Activated T-cell treated with anti-CD3 and anti-CD28 coated beads, Interleukin-2, amount 50 U/mL, for 24 hours (primary cell): ENCODE measurements around the gene CAPN5.

Experiments used
- DNase-seq: peaks from one replicate; pipeline ENCODE4 v3.0.0-alpha.2; 2020
- H3K27ac Mint-ChIP-seq: 2 replicates; pipeline ENCODE4 v1.8.0; 2020; ENCODE audit warnings: mild to moderate bottlenecking, mixed read lengths
- H3K27me3 Mint-ChIP-seq: 2 replicates; pipeline ENCODE4 v1.8.0; 2020; ENCODE audit warnings: mixed read lengths
- H3K36me3 Mint-ChIP-seq: 2 replicates; pipeline ENCODE4 v1.8.0; 2020; ENCODE audit warnings: low read depth, mixed read lengths
- H3K4me1 Mint-ChIP-seq: 2 replicates; pipeline ENCODE4 v1.8.0; 2020; ENCODE audit warnings: low read depth, mixed read lengths
- H3K4me3 Mint-ChIP-seq: 2 replicates; pipeline ENCODE4 v1.8.0; 2020; ENCODE audit warnings: mild to moderate bottlenecking, moderate library complexity, mixed read lengths
- H3K9me3 Mint-ChIP-seq: 2 replicates; pipeline ENCODE4 v1.8.0; 2020; ENCODE audit warnings: mixed read lengths

Gene CAPN5

DNA sequence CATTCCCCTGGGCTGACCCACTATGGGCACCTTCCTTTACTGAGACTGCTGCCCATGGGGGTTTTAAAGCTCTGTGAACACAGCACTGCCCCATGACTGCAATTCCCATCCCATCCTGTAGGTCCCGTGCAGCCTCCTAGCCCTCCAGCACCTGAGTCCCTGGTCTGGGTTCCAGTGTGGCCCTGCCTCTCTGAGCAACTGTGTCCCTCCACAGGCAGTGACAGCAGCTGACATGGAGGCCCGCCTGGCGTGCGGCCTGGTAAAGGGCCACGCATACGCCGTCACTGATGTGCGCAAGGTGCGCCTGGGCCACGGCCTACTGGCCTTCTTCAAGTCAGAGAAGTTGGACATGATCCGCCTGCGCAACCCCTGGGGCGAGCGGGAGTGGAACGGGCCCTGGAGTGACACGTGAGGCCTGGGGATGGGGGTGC lies 48.4 kb downstream of the CAPN5 start:
- Mint-ChIP-seq H3K27ac (no peak overlapping the region), H3K9me3 (no peaks in the 10 kb centered on the region), H3K27me3 (no peaks in the 10 kb centered on the region), H3K4me3 (no peak overlapping the region), H3K4me1 (peaks cover 1% of the 10 kb centered on the region), H3K36me3 (no peaks in the 10 kb centered on the region)
- DNase-seq: no peak

DNA sequence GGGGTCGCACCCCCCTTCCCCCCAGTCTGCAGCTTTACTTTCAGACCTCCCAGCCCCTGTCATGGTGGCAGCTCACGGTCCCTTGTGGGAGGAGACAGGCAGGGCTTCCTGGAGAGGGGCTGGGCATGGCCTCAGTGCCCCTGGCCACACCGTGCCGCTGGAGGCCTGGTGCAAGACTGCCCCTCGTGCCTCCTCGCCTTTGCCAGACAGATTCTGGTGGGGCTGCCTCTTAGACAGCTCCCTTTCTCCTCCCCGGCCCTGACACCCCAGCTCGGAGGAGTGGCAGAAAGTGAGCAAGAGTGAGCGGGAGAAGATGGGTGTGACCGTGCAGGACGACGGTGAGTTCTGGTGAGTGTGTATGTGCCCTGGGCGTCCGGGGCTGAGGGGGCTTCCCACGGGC lies 49.2 kb downstream of the CAPN5 start:
- Mint-ChIP-seq H3K27me3 (no peaks in the 10 kb centered on the region), H3K27ac (no peak overlapping the region), H3K4me1 (peaks cover 1% of the 10 kb centered on the region), H3K9me3 (no peaks in the 10 kb centered on the region), H3K4me3 (no peak overlapping the region), H3K36me3 (no peaks in the 10 kb centered on the region)
- DNase-seq: no peak

DNA sequence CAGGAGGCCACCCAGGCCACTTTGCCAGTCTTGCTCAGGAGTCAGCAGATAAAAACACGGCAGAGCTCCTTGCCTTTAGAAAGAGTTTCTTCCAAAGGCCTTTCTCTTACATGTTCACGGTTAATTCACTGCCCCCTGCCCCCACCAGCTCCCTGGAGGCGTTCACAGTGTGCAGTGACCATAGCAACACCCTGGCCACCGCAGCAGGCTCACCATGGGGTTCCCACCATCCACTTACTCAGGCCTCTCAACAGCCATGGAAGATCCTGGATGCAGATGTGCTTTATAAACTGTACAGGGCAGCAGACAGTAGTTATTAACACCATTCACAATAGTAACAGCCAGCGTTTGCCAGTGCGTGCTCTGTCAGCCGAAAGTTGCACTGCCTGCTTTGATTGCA lies 50.7 kb downstream of the CAPN5 start:
- Mint-ChIP-seq H3K27ac (no peak overlapping the region), H3K4me1 (peaks cover 1% of the 10 kb centered on the region), H3K9me3 (no peaks in the 10 kb centered on the region), H3K36me3 (no peaks in the 10 kb centered on the region), H3K4me3 (no peak overlapping the region), H3K27me3 (no peaks in the 10 kb centered on the region)
- DNase-seq: no peak

DNA sequence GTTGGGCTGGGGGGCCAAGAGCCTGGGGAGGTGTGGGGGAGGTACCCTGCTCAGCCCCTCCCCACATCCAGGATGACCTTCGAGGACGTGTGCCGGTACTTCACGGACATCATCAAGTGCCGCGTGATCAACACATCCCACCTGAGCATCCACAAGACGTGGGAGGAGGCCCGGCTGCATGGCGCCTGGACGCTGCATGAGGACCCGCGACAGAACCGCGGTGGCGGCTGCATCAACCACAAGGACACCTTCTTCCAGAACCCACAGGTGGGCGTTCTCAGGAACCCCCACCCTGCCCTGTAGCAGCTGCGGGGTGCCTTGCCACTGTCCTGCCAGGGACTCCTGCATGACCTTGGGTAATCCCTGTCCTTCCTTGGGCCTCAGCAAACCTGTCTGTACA lies 51.3 kb downstream of the CAPN5 start:
- DNase-seq: no peak
- peaks cover 1% of the 10 kb centered on the region for H3K4me1 Mint-ChIP-seq
- H3K36me3 Mint-ChIP-seq: no peaks in the 10 kb centered on the region
- H3K27ac Mint-ChIP-seq: no peak overlapping the region
- H3K9me3 Mint-ChIP-seq: no peaks in the 10 kb centered on the region
- no peaks in the 10 kb centered on the region for H3K27me3 Mint-ChIP-seq
- H3K4me3 Mint-ChIP-seq: no peak overlapping the region

DNA sequence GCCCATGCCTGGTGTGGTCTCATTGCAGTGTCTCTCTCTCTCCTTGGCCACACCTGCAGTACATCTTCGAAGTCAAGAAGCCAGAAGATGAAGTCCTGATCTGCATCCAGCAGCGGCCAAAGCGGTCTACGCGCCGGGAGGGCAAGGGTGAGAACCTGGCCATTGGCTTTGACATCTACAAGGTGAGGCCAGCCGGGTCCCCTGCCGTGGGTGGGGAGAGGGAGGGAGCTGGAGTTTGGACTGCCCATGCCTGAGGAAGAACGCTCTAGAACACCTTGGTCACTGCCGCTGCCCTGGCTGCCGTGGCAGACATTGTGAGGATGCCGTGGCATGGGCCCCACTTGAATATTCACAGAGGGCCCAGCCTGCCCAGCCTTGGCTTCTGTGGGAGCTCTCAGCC lies 52.2 kb downstream of the CAPN5 start:
- Mint-ChIP-seq H3K36me3 (no peaks in the 10 kb centered on the region), H3K9me3 (no peaks in the 10 kb centered on the region), H3K27ac (no peak overlapping the region), H3K4me3 (no peak overlapping the region), H3K4me1 (no peaks in the 10 kb centered on the region), H3K27me3 (no peaks in the 10 kb centered on the region)
- no peak for DNase-seq

DNA sequence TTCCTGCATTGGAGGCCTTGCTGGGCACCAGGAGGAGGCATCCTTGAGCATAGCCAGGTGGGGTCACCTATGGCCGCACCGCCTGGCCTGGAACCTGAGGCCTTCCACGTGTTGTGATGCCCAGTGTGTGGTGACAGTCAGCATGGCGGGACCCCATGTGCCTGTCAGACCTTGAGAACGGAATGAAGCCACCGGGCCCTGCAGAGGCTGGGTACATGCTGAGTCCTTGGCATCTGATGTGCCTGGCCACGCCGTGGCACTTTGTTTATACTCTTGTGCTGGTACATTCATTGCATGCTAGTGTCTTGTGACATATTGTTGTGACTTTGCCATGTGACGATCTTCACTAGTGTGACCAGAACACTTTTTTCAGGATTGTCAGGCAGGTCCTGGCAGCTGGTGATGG lies 52.8 kb downstream of the CAPN5 start:
- Mint-ChIP-seq H3K27me3 (no peaks in the 10 kb centered on the region), H3K4me1 (no peaks in the 10 kb centered on the region), H3K9me3 (no peaks in the 10 kb centered on the region), H3K27ac (no peak overlapping the region), H3K36me3 (no peaks in the 10 kb centered on the region), H3K4me3 (no peak overlapping the region)
- DNase-seq: no peak

DNA sequence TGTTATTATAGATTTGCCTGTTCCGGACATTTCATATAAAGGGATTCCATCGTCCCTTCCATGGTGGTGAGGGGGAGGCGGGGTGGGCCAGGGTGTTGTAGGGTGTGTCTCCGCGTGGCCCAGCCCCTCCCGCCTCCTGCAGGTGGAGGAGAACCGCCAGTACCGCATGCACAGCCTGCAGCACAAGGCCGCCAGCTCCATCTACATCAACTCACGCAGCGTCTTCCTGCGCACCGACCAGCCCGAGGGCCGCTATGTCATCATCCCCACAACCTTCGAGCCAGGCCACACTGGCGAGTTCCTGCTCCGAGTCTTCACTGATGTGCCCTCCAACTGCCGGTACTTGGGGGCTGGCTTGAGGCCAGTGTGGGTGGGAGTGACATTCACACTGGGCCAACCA lies 53.8 kb downstream of the CAPN5 start:
- no peaks in the 10 kb centered on the region for H3K4me1 Mint-ChIP-seq
- no peaks in the 10 kb centered on the region for H3K9me3 Mint-ChIP-seq
- H3K36me3 Mint-ChIP-seq: no peaks in the 10 kb centered on the region
- DNase-seq: no peak
- H3K27me3 Mint-ChIP-seq: no peaks in the 10 kb centered on the region
- H3K4me3 Mint-ChIP-seq: no peak overlapping the region
- H3K27ac Mint-ChIP-seq: no peak overlapping the region

DNA sequence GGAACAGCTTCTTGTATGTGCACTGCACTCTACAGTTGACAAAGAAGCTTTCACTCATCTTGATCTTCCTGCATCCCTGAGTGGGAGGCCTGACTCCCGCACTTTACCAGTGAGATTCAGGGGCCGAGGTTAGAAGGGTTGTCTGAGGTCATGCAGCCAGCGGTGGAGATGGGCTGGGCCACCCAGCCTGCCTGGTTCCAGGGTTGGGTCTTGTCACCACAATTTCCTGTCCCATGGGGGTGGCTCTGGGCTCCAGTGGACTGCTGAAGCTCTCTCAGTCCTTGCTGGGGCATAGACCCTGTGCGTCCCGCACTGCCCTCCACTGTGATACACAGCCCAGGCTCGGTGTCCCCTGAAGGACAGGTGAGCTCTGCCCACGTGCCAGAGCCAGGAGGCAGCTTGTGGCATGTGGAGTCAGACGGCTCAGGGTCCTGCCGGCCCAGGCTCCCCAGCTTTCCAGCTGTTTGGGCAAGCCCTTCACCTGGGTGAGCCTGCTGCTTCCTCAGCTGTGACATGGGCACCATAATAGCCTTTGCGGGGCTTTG lies 54.4 kb downstream of the CAPN5 start:
- Mint-ChIP-seq H3K27me3 (peaks cover under 1% of the 10 kb centered on the region), H3K9me3 (no peaks in the 10 kb centered on the region), H3K27ac (no peak overlapping the region)

DNA sequence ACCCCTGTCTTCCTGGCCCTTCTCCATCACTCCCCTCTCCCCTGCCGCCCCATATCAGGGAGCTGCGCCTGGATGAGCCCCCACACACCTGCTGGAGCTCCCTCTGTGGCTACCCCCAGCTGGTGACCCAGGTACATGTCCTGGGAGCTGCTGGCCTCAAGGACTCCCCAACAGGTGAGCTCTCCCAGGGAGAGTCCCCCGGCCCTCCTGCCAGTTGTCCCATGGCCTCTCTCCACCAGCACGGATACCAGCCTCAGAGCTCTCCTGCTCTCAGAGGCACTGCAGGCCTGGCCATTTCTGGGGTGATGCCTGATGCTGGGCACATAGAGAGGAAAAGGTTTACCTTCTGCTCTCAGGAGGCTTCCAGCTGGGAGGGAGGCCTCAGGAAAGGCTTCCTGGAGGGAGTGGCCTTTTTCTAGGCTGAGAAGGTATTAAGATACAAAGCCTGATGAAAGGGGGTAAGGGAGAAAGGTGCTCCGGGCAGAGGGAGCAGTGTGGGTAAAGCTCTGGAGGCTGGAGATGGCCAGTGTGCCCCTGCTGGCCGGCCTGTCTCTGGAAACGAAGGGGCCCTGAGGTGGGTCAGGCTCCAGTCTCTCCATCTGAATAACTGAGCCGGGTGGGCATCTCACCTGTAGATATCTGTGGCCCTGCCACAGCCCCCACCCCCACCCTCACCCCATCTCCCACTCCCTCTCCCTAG lies 55.3 kb downstream of the CAPN5 start:
- Mint-ChIP-seq H3K9me3 (no peaks in the 10 kb centered on the region), H3K27ac (no peak overlapping the region), H3K36me3 (no peaks in the 10 kb centered on the region), H3K27me3 (peaks cover 7% of the 10 kb centered on the region), H3K4me3 (no peak overlapping the region), H3K4me1 (peaks cover 3% of the 10 kb centered on the region)
- DNase-seq: no peak

More for the DNA sequence above, 54.4 kb downstream of the CAPN5 start:
- DNase-seq: no peak
- no peak overlapping the region for H3K4me3 Mint-ChIP-seq
- H3K4me1 Mint-ChIP-seq: no peaks in the 10 kb centered on the region
- no peaks in the 10 kb centered on the region for H3K36me3 Mint-ChIP-seq

DNA sequence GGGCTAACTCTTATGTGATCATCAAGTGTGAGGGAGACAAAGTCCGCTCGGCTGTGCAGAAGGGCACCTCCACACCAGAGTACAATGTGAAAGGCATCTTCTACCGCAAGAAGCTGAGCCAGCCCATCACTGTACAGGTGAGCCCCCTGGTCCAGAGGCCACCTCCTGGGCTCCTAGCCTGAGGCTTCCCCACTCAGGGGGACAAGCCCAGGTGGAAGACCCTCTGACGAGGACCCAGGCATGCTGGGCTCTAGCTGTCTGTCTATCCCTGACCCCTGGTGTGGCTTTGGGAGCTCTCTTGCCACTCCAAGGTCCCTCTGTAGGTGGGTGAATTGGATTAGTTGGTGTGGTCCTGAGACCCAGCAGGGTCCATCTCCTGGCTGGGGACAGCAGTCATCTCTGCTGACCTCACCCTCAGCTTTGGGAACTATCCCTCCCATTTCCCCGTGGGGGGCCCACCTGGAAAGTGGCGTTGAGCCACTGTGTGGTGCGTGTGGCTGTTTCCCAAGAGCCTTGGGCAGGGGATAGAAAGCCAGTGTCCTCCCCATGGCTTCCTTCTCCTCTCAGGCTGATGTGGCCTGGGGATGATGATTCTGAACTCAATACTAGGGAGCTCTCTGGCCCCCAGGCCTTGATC lies 55.9 kb downstream of the CAPN5 start:
- H3K9me3 Mint-ChIP-seq: no peaks in the 10 kb centered on the region
- H3K27ac Mint-ChIP-seq: no peak overlapping the region
- H3K36me3 Mint-ChIP-seq: no peaks in the 10 kb centered on the region
- peaks cover 9% of the 10 kb centered on the region for H3K27me3 Mint-ChIP-seq
- no peak for DNase-seq
- no peak overlapping the region for H3K4me3 Mint-ChIP-seq
- peaks cover 8% of the 10 kb centered on the region for H3K4me1 Mint-ChIP-seq

DNA sequence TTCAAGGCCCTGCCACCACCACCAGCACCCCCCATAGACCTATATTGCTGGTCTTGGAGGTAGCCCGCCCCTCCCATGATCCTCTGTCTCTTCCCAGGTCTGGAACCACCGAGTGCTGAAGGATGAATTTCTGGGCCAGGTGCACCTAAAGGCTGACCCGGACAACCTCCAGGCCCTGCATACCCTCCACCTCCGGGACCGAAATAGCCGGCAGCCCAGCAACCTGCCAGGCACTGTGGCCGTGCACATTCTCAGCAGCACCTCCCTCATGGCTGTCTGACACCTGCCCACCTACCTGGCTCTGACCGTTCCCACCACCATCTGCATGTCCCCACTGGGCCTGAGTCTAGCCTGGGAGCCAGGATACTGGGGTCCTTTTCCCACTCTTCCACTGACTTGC lies 56.8 kb downstream of the CAPN5 start:
- no peak overlapping the region for H3K4me3 Mint-ChIP-seq
- H3K4me1 Mint-ChIP-seq: peaks cover 14% of the 10 kb centered on the region
- H3K27me3 Mint-ChIP-seq: peaks cover 13% of the 10 kb centered on the region
- DNase-seq: no peak
- H3K9me3 Mint-ChIP-seq: no peaks in the 10 kb centered on the region
- H3K27ac Mint-ChIP-seq: no peak overlapping the region
- no peaks in the 10 kb centered on the region for H3K36me3 Mint-ChIP-seq

DNA sequence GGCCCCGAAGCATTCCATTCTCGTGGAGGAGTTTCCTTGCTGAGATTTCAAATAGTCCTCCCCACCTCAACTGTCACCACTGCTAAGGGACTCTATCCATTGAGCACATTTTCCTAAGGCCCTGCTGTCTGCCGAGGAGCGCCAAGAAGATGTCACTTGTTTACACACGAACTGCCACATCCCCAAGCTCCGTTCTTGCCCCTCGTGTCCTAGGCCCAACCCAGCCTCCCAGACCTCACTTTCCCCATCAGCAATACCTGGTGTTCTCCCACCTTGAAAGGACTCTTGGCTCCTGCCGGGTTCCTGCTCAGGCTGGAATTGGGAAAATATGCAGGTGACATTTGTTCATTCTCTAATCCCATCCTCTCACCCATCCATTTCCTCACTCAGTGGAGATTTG lies 57.3 kb downstream of the CAPN5 start:
- peaks cover 13% of the 10 kb centered on the region for H3K27me3 Mint-ChIP-seq
- H3K4me1 Mint-ChIP-seq: peaks cover 14% of the 10 kb centered on the region
- H3K4me3 Mint-ChIP-seq: no peak overlapping the region
- H3K9me3 Mint-ChIP-seq: no peaks in the 10 kb centered on the region
- H3K27ac Mint-ChIP-seq: no peak overlapping the region
- no peak for DNase-seq
- no peaks in the 10 kb centered on the region for H3K36me3 Mint-ChIP-seq

DNA sequence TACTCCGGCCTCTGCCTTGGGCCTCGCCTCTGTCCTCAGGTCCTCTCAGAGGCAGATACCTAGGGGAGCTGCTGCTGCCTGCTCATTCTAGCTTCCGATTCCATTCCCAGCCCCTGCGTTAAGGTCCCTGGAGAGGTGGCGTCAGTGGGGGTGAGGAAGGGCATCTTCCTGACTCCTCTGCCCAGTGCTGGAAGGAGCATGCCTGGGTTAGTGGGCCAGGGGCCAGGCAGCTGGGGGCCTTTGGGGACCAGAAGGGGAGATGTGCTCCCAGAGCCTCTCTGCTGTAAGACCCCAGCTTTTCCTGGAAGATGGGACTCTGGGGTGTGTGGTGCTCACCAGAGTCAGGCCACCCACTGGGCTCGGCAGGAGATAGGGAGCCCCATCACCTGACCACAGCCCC lies 57.7 kb downstream of the CAPN5 start:
- Mint-ChIP-seq H3K4me3 (no peak overlapping the region), H3K36me3 (no peaks in the 10 kb centered on the region), H3K4me1 (peaks cover 14% of the 10 kb centered on the region), H3K9me3 (no peaks in the 10 kb centered on the region), H3K27me3 (peaks cover 13% of the 10 kb centered on the region), H3K27ac (no peak overlapping the region)
- no peak for DNase-seq

DNA sequence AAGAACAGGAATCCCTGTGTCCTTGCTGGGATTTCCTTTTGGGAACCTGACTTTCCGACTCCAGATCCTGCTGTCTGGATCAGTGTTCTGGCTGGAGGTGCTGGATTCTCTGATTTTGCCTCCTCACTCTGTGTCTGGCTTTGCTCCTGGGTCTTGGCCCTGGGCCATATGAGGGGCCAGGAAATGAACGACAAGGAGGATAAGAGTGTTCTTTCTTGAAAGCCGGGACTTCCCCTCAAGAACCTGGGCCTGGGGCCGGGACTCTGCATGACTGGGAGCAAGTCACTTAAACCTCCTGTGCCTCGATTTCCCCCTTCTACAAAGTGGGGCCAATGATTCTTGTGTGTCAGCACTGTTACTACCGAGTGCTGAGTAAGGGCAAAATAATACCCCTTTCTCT lies 58.4 kb downstream of the CAPN5 start:
- no peaks in the 10 kb centered on the region for H3K9me3 Mint-ChIP-seq
- no peak for DNase-seq
- peaks cover 13% of the 10 kb centered on the region for H3K27me3 Mint-ChIP-seq
- no peak overlapping the region for H3K4me3 Mint-ChIP-seq
- H3K36me3 Mint-ChIP-seq: no peaks in the 10 kb centered on the region
- peaks cover 14% of the 10 kb centered on the region for H3K4me1 Mint-ChIP-seq
- no peak overlapping the region for H3K27ac Mint-ChIP-seq

DNA sequence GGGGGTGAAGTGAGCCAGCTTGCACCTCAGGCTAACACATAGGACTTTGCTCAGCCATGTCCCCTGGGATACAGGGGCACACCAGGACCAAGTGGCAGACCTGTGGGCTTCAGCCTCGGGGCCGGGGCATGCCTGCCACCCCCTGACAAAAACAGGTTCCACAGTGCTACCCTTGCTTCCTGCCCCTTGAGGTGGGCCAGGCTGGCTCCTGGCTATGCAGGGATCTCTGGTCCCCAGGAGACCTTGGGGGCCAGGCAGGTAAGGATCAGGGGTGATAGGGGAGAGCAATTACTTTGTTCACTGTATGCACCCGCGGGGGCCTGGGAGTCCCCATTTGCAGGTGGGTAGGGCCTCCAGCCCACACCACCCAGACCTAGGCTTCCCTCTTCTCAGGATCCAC lies 58.9 kb downstream of the CAPN5 start:
- no peak overlapping the region for H3K4me3 Mint-ChIP-seq
- DNase-seq: no peak
- no peaks in the 10 kb centered on the region for H3K9me3 Mint-ChIP-seq
- no peak overlapping the region for H3K27ac Mint-ChIP-seq
- H3K36me3 Mint-ChIP-seq: no peaks in the 10 kb centered on the region
- H3K27me3 Mint-ChIP-seq: peaks cover 13% of the 10 kb centered on the region
- peaks cover 14% of the 10 kb centered on the region for H3K4me1 Mint-ChIP-seq
